IMR-90 (cell line): Measurements from ENCODE around the gene ENO3. TPM values are rescaled to one million over a fixed set of nuclear protein-coding genes. Genes with fewer than 3 reads are reported as not detected.

Experiments
- ATAC-seq: fragments of 200-7000 bp; cut with Tn5 transposase; 2 replicates; pipeline ENCODE4 v1.9.1; 2020; ENCODE audit warnings: low read depth, mild to moderate bottlenecking, moderate library complexity
- BruUV-seq: library from RNA; stranded (reverse); fragments of 400-500 nt; replicated peaks from 2 replicates; lab custom pipeline; 2021; lab: Mats Ljungman, UMichigan
- CTCF ChIA-PET: fragments of 300-600 bp; formaldehyde crosslinking; extraction: SDS; loops from one replicate; lab custom pipeline; 2021; ENCODE audit warnings: antibody characterized with exemption; lab: Yijun Ruan, JAX
- POLR2A ChIA-PET: fragments of 300-600 bp; sonication (Branson Sonifier 250); formaldehyde crosslinking; loops from one replicate; lab custom pipeline; 2022; ENCODE audit warnings: antibody characterized with exemption; ENCODE audit not compliant: unreplicated experiment; lab: Charles Lee
- DNase-seq: peaks from one replicate; pipeline ENCODE4 v3.0.0; 2013
- H2AFZ ChIP-seq: replicated peaks from 2 replicates; pipeline ENCODE3; 2013; ENCODE audit warnings: low read length, mild to moderate bottlenecking; ENCODE audit not compliant: poor library complexity
- H2AK5ac ChIP-seq: 2 replicates; pipeline ENCODE4 v1.6.1; 2013; ENCODE audit warnings: low read depth, low read length, inconsistent platforms
- H2AK9ac ChIP-seq: replicated peaks from 2 replicates; pipeline ENCODE3; 2013; ENCODE audit warnings: mild to moderate bottlenecking, low read depth, low read length, moderate library complexity; ENCODE audit not compliant: poor library complexity
- H2BK120ac ChIP-seq: 2 replicates; pipeline ENCODE4 v1.6.1; 2013; ENCODE audit warnings: low read depth, low read length, inconsistent platforms
- H2BK15ac ChIP-seq: 3 replicates; pipeline ENCODE4 v1.6.1; 2013; ENCODE audit warnings: low read depth, low read length, inconsistent platforms
- H2BK20ac ChIP-seq: 2 replicates; pipeline ENCODE4 v1.6.1; 2013; ENCODE audit warnings: low read depth, mild to moderate bottlenecking, inconsistent platforms, low read length, moderate library complexity
- H2BK5ac ChIP-seq: 2 replicates; pipeline ENCODE4 v1.6.1; 2013; ENCODE audit warnings: mild to moderate bottlenecking, low read depth, low read length, inconsistent platforms; ENCODE audit not compliant: poor library complexity, severe bottlenecking
- H3K14ac ChIP-seq: replicated peaks from 2 replicates; pipeline ENCODE4 v1.6.1; 2013; ENCODE audit warnings: low read depth, low read length, inconsistent platforms
- H3K18ac ChIP-seq: 2 replicates; pipeline ENCODE4 v1.6.1; 2013; ENCODE audit warnings: low read depth, low read length, control low read depth
- H3K23ac ChIP-seq: 2 replicates; pipeline ENCODE4 v1.6.1; 2013; ENCODE audit warnings: low read depth, low read length, inconsistent platforms
- H3K27ac ChIP-seq: 2 replicates; pipeline ENCODE4 v1.5.1; 2013; ENCODE audit warnings: mild to moderate bottlenecking, control low read depth, low read length; ENCODE audit not compliant: insufficient read depth
- H3K27me3 ChIP-seq: 2 replicates; pipeline ENCODE4 v1.6.1; 2013; ENCODE audit warnings: low read length; ENCODE audit not compliant: control insufficient read depth, insufficient read depth
- H3K36me3 ChIP-seq: 2 replicates; pipeline ENCODE4 v1.6.1; 2013; ENCODE audit warnings: low read length, mixed read lengths; ENCODE audit not compliant: control insufficient read depth, insufficient read depth
- H3K4ac ChIP-seq: 2 replicates; pipeline ENCODE4 v1.6.1; 2013; ENCODE audit warnings: low read depth, low read length, inconsistent platforms
- H3K4me1 ChIP-seq: 2 replicates; pipeline ENCODE4 v1.6.1; 2013; ENCODE audit warnings: low read length, mixed read lengths; ENCODE audit not compliant: control insufficient read depth, insufficient read depth
- H3K4me2 ChIP-seq: 2 replicates; pipeline ENCODE4 v1.6.1; 2013; ENCODE audit warnings: low read depth, mild to moderate bottlenecking, control low read depth, low read length, moderate library complexity
- H3K4me3 ChIP-seq: 2 replicates; pipeline ENCODE4 v1.5.1; 2013; ENCODE audit warnings: low read depth, mild to moderate bottlenecking, control low read depth, low read length, moderate library complexity; ENCODE audit not compliant: insufficient read depth
- H3K56ac ChIP-seq: 2 replicates; pipeline ENCODE4 v1.6.1; 2013; ENCODE audit warnings: low read length, inconsistent platforms; ENCODE audit not compliant: insufficient read depth; ENCODE audit errors: extremely low read depth
- H3K79me1 ChIP-seq, 2 experiments: 2 replicates each; pipeline ENCODE4 v1.6.1; 2013; ENCODE audit warnings: low read length in 2 of 2, inconsistent platforms in 1 of 2, low read depth in 1 of 2
- H3K9ac ChIP-seq: 2 replicates; pipeline ENCODE4 v1.6.1; 2013; ENCODE audit warnings: low read depth, low read length, control low read depth
- H3K9me1 ChIP-seq: 2 replicates; pipeline ENCODE4 v1.6.1; 2013; ENCODE audit warnings: low read length, inconsistent platforms; ENCODE audit not compliant: insufficient read depth
- H3K9me3 ChIP-seq: 2 replicates; pipeline ENCODE4 v1.6.1; 2013; ENCODE audit warnings: low read length; ENCODE audit not compliant: control insufficient read depth, insufficient read depth
- H4K20me1 ChIP-seq: 2 replicates; pipeline ENCODE4 v1.6.1; 2013; ENCODE audit warnings: low read length, inconsistent platforms; ENCODE audit not compliant: insufficient read depth
- H4K5ac ChIP-seq: 2 replicates; pipeline ENCODE4 v1.6.1; 2013; ENCODE audit warnings: mild to moderate bottlenecking, low read depth, low read length, control low read depth
- H4K8ac ChIP-seq, 2 experiments: 2 replicates each; pipeline ENCODE4 v1.6.1; 2013; ENCODE audit warnings: low read depth in 2 of 2, low read length in 2 of 2, control low read depth in 1 of 2, inconsistent platforms in 1 of 2
- H4K91ac ChIP-seq: 2 replicates; pipeline ENCODE4 v1.6.1; 2013; ENCODE audit warnings: low read depth, low read length, inconsistent platforms; ENCODE audit not compliant: insufficient read depth
- BHLHE40 ChIP-seq: fragments of 150-350 bp; IDR thresholded peaks from 2 replicates; pipeline ENCODE4 v1.6.1; 2016; ENCODE audit warnings: mild to moderate bottlenecking, low read depth, low read length
- CEBPB ChIP-seq: IDR thresholded peaks from 2 replicates; pipeline ENCODE4 v1.6.1; 2012; ENCODE audit warnings: low read depth, low read length, improper control_type of control experiment
- FOS ChIP-seq: fragments of 150-350 bp; IDR thresholded peaks from 2 replicates; pipeline ENCODE4 v1.6.1; 2016; ENCODE audit warnings: low read depth, low read length
- MAFK ChIP-seq: IDR thresholded peaks from 2 replicates; pipeline ENCODE4 v1.6.1; 2012; ENCODE audit warnings: low read depth, low read length, improper control_type of control experiment
- MAZ ChIP-seq: IDR thresholded peaks from 2 replicates; pipeline ENCODE4 v1.6.1; 2012; ENCODE audit warnings: low read depth, mild to moderate bottlenecking, low read length, improper control_type of control experiment, moderate library complexity, borderline replicate concordance
- MXI1 ChIP-seq: IDR thresholded peaks from 2 replicates; pipeline ENCODE4 v1.6.1; 2012; ENCODE audit warnings: low read depth, mild to moderate bottlenecking, low read length, moderate library complexity, borderline replicate concordance
- NFE2L2 ChIP-seq: fragments of 150-350 bp; IDR thresholded peaks from 2 replicates; pipeline ENCODE4 v1.6.1; 2016; ENCODE audit warnings: low read depth, mild to moderate bottlenecking, low read length
- RAD21 ChIP-seq: IDR thresholded peaks from 2 replicates; pipeline ENCODE4 v1.6.1; 2012; ENCODE audit warnings: low read length, improper control_type of control experiment
- RCOR1 ChIP-seq: IDR thresholded peaks from 2 replicates; pipeline ENCODE4 v1.6.1; 2012; ENCODE audit warnings: mild to moderate bottlenecking, low read length, improper control_type of control experiment; ENCODE audit not compliant: insufficient replicate concordance
- RFX5 ChIP-seq: IDR thresholded peaks from 2 replicates; pipeline ENCODE4 v1.8.0; 2012; ENCODE audit warnings: low read depth, mild to moderate bottlenecking, low read length, moderate library complexity
- SMC3 ChIP-seq: fragments of 150-350 bp; IDR thresholded peaks from 2 replicates; pipeline ENCODE4 v1.6.1; 2016; ENCODE audit warnings: low read depth, mild to moderate bottlenecking, antibody characterized with exemption, low read length, moderate library complexity
- USF2 ChIP-seq: fragments of 150-350 bp; IDR thresholded peaks from 2 replicates; pipeline ENCODE4 v1.6.1; 2017; ENCODE audit warnings: mild to moderate bottlenecking, antibody characterized with exemption, low read length, low read depth
- WGBS, 2 experiments: methylation state at CpG; one replicate each; pipeline versions ENCODE4 v1.1.5 to v1.1.7; 2013; ENCODE audit warnings: missing lambda C conversion rate in 2 of 2; ENCODE audit not compliant: insufficient read length in 1 of 2; ENCODE audit errors: extremely low coverage in 2 of 2; 5-methylcytosine and 5-hydroxymethylcytosine counted together
- dilution Hi-C: fragments of 300-500 bp; cut with HindIII; formaldehyde crosslinking; loops from one replicate; pipeline ENCODE4 v1.14.3; 2018; ENCODE audit warnings: low sequenced_read_pairs; ENCODE audit not compliant: unreplicated experiment
- in situ Hi-C: fragments of 300-500 bp; cut with MboI; formaldehyde crosslinking; loops from 3 replicates; pipeline ENCODE4 v1.14.3; 2019; ENCODE audit warnings: low sequenced_read_pairs, inconsistent platforms, mixed read lengths
- intact Hi-C: fragments of 100-400 bp; cut with micrococcal nuclease; formaldehyde crosslinking; loops from 2 replicates; pipeline ENCODE4 v1.10.0; 2022
- polyA plus RNA-seq, 3 experiments: library from polyadenylated mRNA; depleted of rRNA; stranded (reverse); fragments of >200 nt; gene quantifications; 2 replicates each; pipeline ENCODE4 v1.2.3, GENCODE V29; 2012; ENCODE audit warnings: low replicate concordance in 1 of 3
- total RNA-seq: library from RNA; depleted of rRNA; stranded (reverse); fragments of >200 nt; gene quantifications from 2 replicates; pipeline ENCODE4 v1.2.3, GENCODE V29; 2012
- TF ChIP-seq, protein P1 (sequence below): conservative IDR thresholded peaks from 2 replicates; pipeline ENCODE4 v1.5.1; 2012; ENCODE audit warnings: mild to moderate bottlenecking, low read depth, low read length, improper control_type of control experiment

ENO3 gene
- total and polyA plus RNA-seq, 2 of the 4 experiments (the other 2 are of a cell fraction): 1.4 to 5.1 TPM

GRCh38 chr17:4950075-4950745, 709 bp upstream of the ENO3 start:
- H3K36me3 ChIP-seq: peaks cover 15% of the 10 kb centered on the region
- peak overlapping the region; percentile 84 for H3K56ac ChIP-seq
- no peaks in the 10 kb centered on the region for H3K9me3 ChIP-seq
- peak overlapping the region; percentile 97 for H2AK5ac ChIP-seq
- TF ChIP-seq USF2 (no peak), RFX5 (no peak), RAD21 (no peak), MAZ (no peak), MAFK (no peak), NFE2L2 (no peak), SMC3 (no peak), MXI1 (no peak), RCOR1 (no peak), FOS (no peak), BHLHE40 (no peak), CEBPB (no peak)
- TF ChIP-seq, protein P1, sequence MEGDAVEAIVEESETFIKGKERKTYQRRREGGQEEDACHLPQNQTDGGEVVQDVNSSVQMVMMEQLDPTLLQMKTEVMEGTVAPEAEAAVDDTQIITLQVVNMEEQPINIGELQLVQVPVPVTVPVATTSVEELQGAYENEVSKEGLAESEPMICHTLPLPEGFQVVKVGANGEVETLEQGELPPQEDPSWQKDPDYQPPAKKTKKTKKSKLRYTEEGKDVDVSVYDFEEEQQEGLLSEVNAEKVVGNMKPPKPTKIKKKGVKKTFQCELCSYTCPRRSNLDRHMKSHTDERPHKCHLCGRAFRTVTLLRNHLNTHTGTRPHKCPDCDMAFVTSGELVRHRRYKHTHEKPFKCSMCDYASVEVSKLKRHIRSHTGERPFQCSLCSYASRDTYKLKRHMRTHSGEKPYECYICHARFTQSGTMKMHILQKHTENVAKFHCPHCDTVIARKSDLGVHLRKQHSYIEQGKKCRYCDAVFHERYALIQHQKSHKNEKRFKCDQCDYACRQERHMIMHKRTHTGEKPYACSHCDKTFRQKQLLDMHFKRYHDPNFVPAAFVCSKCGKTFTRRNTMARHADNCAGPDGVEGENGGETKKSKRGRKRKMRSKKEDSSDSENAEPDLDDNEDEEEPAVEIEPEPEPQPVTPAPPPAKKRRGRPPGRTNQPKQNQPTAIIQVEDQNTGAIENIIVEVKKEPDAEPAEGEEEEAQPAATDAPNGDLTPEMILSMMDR: no peak
- DNase-seq (no peak), ATAC-seq (peak; percentile 8)
- peak overlapping the region; percentile 91 for H3K23ac ChIP-seq
- H2BK5ac ChIP-seq: peak overlapping the region; percentile 57
- H3K4ac ChIP-seq: peak overlapping the region; percentile 99
- H4K20me1 ChIP-seq: peaks cover 33% of the 10 kb centered on the region
- peak overlapping the region; percentile 94 for H4K91ac ChIP-seq
- H4K5ac ChIP-seq: peak overlapping the region; percentile 77
- 6% methylated on average over 5 of the region's 52 CpGs; no CpG with 5 or more reads in 1 of the 2 experiments for WGBS, 2 experiments
- peak overlapping the region; percentile 8 for H3K18ac ChIP-seq
- H4K8ac ChIP-seq: peak overlapping the region; percentile 95 to 97
- H3K9me1 ChIP-seq: peaks cover 23% of the 10 kb centered on the region; the same call in 1 of the 2 replicates
- dilution Hi-C loops (no loop called here), intact Hi-C loops (no loop called here), in situ Hi-C loops (no loop called here)
- H3K79me1 ChIP-seq: peaks cover 12 to 30% of the 10 kb centered on the region in 2 experiments; a peak in 3 of 4 replicates
- CTCF ChIA-PET: no interaction called here
- peak overlapping the region; percentile 92 for H3K14ac ChIP-seq
- peak overlapping the region; percentile 80 for H3K27ac ChIP-seq
- H2BK20ac ChIP-seq: peak overlapping the region; percentile 61
- peaks cover 34% of the 10 kb centered on the region for H3K4me1 ChIP-seq
- no peaks in the 10 kb centered on the region for H3K27me3 ChIP-seq
- peak overlapping the region; percentile 53; the same call in 1 of the 3 replicates for H2BK15ac ChIP-seq
- BruUV-seq: no TSS peak
- peak overlapping the region; percentile 60 for H3K9ac ChIP-seq
- H3K4me3 ChIP-seq: peak overlapping the region; percentile 30
- H2AFZ ChIP-seq: peak overlapping the region; percentile 92
- POLR2A ChIA-PET: interaction anchor here (0.8 to 3.5 kb wide), 3 partner anchors 16 to 117 kb away, joined by 4 to 19 read pairs (median 8); partner anchors contain the start of gene SPAG7
- peak overlapping the region; percentile 89 for H2BK120ac ChIP-seq
- peak overlapping the region; percentile 98 for H2AK9ac ChIP-seq
- peak overlapping the region; percentile 64 for H3K4me2 ChIP-seq
